GM08714 (cell line): ENCODE results near the gene CDC14C.

Experiments used
- H3K4me3 ChIP-seq: fragments of 200-500 bp; sonication (Bioruptor generic); 2 replicates; pipeline ENCODE4 v1.5.1; 2014; ENCODE audit warnings: mild to moderate bottlenecking, low read length, inconsistent platforms
- ZNF274 ChIP-seq: IDR thresholded peaks from 2 replicates; pipeline ENCODE4 v1.6.1; 2012; ENCODE audit warnings: mild to moderate bottlenecking, low read depth, low read length

CDC14C gene

DNA sequence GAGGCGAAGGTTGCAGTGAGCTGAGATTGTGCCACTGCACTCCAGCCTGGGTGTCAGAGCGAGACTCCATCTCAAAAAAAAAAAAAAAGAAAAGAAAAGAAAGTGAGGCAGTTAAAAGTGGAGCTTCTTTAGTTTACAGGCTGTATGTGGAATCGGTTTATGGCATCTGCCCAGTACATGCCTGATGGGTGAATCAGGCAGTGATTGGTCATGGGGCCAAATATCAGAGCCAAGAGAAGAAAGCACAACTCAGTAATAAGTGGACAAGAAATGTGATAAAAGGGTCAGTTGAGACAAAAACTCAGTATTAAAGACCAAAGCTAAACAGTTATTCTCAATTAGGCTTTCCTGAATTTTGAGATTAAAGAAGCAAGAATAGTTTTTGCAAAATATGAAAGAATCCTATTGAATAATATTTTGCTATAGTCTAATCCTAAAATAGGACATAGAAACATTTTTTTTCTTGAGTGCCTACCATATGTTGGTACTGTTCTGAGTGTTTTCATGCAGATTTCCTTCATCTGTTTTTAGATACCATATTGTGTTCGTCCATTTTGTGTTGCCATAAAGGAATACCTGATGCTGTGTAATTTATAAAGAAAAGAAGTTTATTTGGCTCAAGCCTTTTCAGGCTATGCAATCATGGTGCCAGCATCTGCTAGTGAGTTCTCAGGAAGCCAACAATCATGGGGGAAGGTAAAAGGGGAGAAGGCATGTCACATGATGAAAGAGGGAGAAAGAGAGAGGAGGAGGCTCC is 14.4 kb downstream of the CDC14C start:
- TF ChIP-seq ZNF274: no peak
- H3K4me3 ChIP-seq: no peak overlapping the region

DNA sequence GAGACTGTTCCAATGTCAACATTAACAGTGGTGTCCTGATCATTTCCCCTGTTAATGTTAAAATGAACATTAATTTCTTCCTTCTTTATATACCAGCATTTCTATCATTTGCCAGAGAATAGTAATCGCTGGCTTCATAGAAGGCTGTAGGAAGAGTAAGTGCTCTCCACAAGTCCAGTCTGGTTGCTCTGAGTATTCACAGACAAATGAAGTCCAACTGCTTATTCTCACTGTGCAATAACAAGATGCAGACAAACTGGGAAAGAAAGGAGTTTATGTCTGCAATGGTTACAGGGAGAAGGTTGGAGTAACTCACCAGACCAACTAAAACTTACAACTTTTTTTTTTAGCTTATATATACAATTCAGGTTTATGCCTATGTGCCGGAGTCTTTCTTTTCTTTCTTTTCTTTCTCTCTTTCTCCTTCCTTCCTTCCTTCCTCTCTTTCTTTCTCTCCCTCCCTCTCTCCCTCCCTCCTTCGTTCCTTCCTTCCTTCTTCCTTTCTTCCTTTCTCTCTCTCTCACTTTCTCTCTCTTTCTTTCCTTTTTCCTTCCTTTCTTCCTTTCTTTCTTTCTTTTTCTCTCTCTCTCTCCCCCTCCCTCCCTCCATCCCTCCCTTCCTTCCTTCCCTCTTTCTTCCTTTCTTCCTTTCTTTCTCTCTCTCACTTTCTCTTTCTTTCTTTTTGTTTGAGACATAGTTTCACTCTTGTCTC is 19.1 kb downstream of the CDC14C start:
- TF ChIP-seq ZNF274: no peak
- H3K4me3 ChIP-seq: no peak overlapping the region

DNA sequence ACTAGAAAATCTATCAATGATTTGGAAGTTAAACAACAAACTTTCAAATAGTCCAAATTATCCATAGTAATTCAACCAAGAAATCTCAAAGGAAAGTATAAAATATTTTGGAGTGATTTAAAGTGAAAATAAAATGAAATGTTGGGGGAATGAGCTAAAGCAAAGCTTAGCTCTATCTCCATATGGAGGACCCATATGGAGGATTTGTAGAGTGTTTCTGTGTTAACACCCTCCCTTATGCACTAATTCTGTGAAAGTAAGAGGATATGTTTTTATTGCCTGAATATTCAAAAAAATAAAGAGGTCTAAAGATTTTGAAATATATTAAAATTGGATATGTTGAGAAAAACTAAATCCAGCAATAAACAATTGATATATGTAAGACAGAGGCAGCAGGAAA is 31.6 kb downstream of the CDC14C start:
- no peak for TF ChIP-seq ZNF274
- H3K4me3 ChIP-seq: no peak overlapping the region

DNA sequence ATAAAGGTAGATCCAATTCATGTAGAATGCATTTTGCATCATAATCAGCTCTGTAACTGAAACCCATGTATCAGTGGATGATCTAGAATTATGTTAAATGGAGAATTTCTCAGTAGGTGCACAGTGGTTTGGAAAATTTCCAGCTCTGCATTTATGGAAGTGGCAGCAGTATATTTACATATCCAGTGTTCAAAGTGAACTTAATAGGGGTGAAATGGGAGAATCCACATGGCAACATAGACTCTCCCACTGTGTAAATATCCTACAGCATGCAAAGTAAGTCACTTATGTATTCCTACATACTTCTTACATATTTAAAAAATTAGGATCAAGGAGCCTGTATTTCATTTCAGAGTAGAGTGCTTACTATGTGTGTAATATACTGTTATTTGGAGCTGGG is 35.3 kb downstream of the CDC14C start:
- TF ChIP-seq ZNF274: no peak
- no peak overlapping the region for H3K4me3 ChIP-seq

DNA sequence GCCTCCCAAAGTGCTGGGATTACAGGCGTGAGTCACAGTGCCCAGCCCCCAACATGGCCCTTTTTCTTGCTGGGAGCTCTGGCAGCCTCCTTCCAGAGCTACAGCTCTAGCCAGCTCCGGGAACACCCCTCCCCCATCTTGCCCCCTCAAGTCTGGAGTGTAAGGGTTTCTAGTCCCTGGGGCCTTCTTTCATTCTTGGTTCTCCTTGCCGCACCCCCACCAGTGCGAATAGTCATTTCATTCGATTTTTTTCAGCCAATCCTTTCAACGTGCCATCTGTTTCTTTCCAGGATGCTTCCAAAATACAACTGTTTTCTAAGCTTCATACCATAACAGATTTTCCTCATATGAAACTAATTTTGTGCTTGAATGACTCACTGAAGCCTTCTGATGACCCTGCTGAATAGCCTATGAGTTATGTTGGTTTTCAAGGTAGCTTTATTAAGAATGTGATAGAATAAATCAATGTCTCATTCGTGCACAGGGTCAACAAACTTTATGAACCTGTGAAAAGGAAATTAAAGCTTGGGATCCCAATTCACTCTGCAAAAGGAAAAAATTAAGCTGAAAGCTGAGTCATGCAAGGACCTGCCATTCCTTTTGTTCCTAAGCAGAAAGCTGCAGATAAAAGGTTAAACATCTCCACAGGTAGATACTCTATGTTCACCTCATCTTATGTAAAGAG is 38.6 kb downstream of the CDC14C start:
- H3K4me3 ChIP-seq: no peak overlapping the region
- no peak for TF ChIP-seq ZNF274

DNA sequence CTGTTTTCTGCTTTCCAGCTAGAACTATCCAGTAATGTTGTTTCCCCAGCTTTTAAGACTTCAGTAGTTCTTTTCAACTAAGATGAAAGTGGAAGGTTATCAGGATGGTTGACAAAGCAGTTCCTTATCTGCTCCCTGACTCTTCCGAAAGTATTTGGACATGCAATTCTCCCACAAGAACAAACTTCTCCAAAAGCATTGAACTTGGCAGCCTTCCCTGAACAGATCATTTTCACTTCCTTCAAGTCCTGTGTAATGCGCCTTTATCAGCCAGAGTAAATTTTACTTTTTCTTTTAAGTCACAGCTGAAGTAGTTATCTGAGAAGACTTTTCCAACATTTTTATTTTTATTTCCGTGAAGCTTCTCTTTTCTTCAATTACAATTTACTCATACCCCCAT is 39.7 kb downstream of the CDC14C start:
- TF ChIP-seq ZNF274: no peak
- H3K4me3 ChIP-seq: no peak overlapping the region

DNA sequence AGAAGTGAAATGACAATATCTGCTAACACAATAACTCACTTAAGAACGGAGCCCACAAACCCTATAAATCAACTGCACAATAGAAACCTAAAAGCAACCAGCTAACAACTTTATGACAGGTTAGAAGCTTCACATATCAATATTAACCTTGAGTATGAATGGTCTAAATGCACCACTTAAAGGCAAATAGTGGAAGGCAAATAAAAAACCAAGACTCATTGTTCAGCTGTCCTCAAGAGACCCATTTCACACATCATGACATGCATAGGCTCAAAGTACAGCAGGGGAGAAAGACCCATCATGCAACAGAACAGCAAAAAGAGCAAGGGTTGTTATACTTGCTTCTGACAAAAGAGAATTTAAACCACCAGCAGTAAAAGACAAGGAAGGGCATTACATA is 46.8 kb downstream of the CDC14C start:
- no peak overlapping the region for H3K4me3 ChIP-seq
- no peak for TF ChIP-seq ZNF274

DNA sequence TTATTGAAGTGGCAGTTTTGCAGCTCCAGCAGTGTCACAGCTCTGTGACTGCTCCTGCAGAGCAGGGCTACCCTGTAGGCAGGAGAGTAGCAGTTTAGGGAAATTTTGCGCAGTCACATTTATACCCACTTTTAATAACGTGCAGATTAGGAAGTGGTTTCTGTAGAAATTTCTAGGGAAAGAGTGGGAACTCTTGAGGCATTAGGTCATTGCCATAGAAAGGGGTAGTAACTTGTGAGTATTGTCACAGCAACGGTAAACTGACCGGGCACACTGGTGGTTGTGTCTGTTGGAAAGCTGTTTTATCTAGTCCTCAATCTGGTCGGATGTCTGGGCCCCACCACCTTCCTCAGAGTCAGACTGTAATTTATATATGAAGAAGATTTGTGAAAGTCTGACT is 51.9 kb downstream of the CDC14C start:
- no peak overlapping the region for H3K4me3 ChIP-seq
- TF ChIP-seq ZNF274: no peak

DNA sequence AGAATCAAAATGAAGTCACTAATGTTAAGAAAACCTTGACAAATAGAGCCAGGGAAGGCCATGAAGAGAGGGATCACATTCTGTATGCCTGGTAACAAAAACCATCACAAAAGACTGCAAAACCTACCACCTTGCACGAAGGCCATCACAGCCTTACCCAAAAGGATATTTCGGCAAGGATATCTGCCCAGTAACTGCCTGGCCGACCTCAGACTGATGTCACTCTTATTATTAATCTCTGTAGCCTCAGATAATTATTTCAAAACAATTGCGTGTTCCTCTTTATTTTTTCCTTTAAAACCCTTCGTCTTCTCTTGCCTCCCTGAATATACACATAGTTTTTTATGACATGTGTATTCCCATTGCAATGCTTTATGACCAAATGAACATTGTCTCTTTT is 52.5 kb downstream of the CDC14C start:
- no peak overlapping the region for H3K4me3 ChIP-seq
- no peak for TF ChIP-seq ZNF274
